PC-3 (cell line): Measurements from ENCODE around the gene CYB5D1. TPM values are rescaled to one million over a fixed set of nuclear protein-coding genes. Genes with fewer than 3 reads are reported as not detected.

Source experiments
- ATAC-seq: fragments of 200-7000 bp; cut with Tn5 transposase; 2 replicates; pipeline ENCODE4 v1.9.1; 2020; ENCODE audit warnings: mild to moderate bottlenecking, moderate library complexity
- BruUV-seq: library from RNA; stranded (reverse); fragments of 400-500 nt; replicated peaks from 2 replicates; lab custom pipeline; 2021; lab: Mats Ljungman, UMichigan
- CTCF ChIA-PET: fragments of 300-600 bp; sonication (Branson Sonifier 250); formaldehyde crosslinking; loops from one replicate; lab custom pipeline; 2022; ENCODE audit warnings: antibody characterized with exemption; lab: Charles Lee
- POLR2A ChIA-PET: fragments of 300-600 bp; sonication (Branson Sonifier 250); formaldehyde crosslinking; loops from one replicate; lab custom pipeline; 2022; ENCODE audit warnings: antibody characterized with exemption; ENCODE audit not compliant: unreplicated experiment; lab: Charles Lee
- DNase-seq: peaks from one replicate; pipeline ENCODE4 v3.0.0-alpha.2; 2015
- H2AFZ ChIP-seq: fragments of 300-600 bp; sonication (generic); 2 replicates; pipeline ENCODE4 v1.6.0; 2016; ENCODE audit warnings: antibody characterized with exemption, low read length
- H3F3A ChIP-seq: fragments of 300-600 bp; sonication (generic); one replicate; pipeline ENCODE4 v1.6.0; 2017; ENCODE audit warnings: antibody characterized with exemption, low read length, control low read depth, mild to moderate bottlenecking; ENCODE audit not compliant: unreplicated experiment
- H3K27ac ChIP-seq: fragments of 300-600 bp; sonication (generic); 2 replicates; pipeline ENCODE4 v1.5.1; 2016; ENCODE audit warnings: mild to moderate bottlenecking, low read length
- H3K27me3 ChIP-seq: fragments of 300-600 bp; sonication (generic); 2 replicates; pipeline ENCODE4 v1.6.1; 2016; ENCODE audit warnings: low read length, mixed read lengths
- H3K36me3 ChIP-seq: fragments of 300-600 bp; sonication (generic); 2 replicates; pipeline ENCODE4 v1.6.1; 2016; ENCODE audit warnings: low read depth, mixed run types, low read length, mixed read lengths
- H3K4me1 ChIP-seq: fragments of 300-600 bp; sonication (generic); 2 replicates; pipeline ENCODE4 v1.5.1; 2016; ENCODE audit warnings: low read length; ENCODE audit not compliant: insufficient read depth
- H3K4me2 ChIP-seq: fragments of 300-600 bp; sonication (generic); 2 replicates; pipeline ENCODE4 v1.6.0; 2016; ENCODE audit warnings: low read length
- H3K4me3 ChIP-seq: fragments of 300-600 bp; sonication (generic); 2 replicates; pipeline ENCODE4 v1.5.1; 2016; ENCODE audit warnings: mild to moderate bottlenecking, low read length, mixed read lengths
- H3K79me2 ChIP-seq: fragments of 300-600 bp; sonication (generic); 2 replicates; pipeline ENCODE4 v1.6.1; 2017; ENCODE audit warnings: low read length, mixed read lengths
- H3K9ac ChIP-seq: fragments of 300-600 bp; sonication (generic); 2 replicates; pipeline ENCODE4 v1.6.0; 2016; ENCODE audit warnings: mild to moderate bottlenecking, low read length
- H3K9me2 ChIP-seq: fragments of 300-600 bp; sonication (generic); replicated peaks from 2 replicates; pipeline ENCODE4 v1.6.1; 2016; ENCODE audit warnings: mixed run types, low read length, mixed read lengths
- H3K9me3 ChIP-seq: fragments of 300-600 bp; sonication (generic); 2 replicates; pipeline ENCODE4 v1.6.1; 2016; ENCODE audit warnings: low read length, mixed read lengths
- H4K20me1 ChIP-seq: fragments of 300-600 bp; sonication (generic); 2 replicates; pipeline ENCODE4 v1.6.1; 2016; ENCODE audit warnings: low read length, mixed read lengths
- EZH2 ChIP-seq: fragments of 300-600 bp; sonication (generic); IDR thresholded peaks from one replicate; pipeline ENCODE4 v1.6.1; 2017; ENCODE audit warnings: antibody characterized with exemption, mild to moderate bottlenecking, low read length; ENCODE audit not compliant: unreplicated experiment
- EZH2phosphoT487 ChIP-seq: fragments of 300-600 bp; sonication (generic); IDR thresholded peaks from 2 replicates; pipeline ENCODE4 v1.6.1; 2018; ENCODE audit warnings: mild to moderate bottlenecking, antibody characterized with exemption, low read length, borderline replicate concordance
- intact Hi-C: fragments of 100-400 bp; cut with micrococcal nuclease; formaldehyde crosslinking; loops from 2 replicates; pipeline ENCODE4 v1.9.0; 2023
- total RNA-seq: library from RNA; depleted of rRNA; stranded (reverse); fragments of >200 nt; gene quantifications from 2 replicates; pipeline ENCODE4 v1.2.3, GENCODE V29; 2014
- TF ChIP-seq, protein P1 (sequence below): fragments of 300-600 bp; sonication (generic); conservative IDR thresholded peaks from 2 replicates; pipeline ENCODE4 v1.5.1; 2017; ENCODE audit warnings: antibody characterized with exemption, low read depth, mild to moderate bottlenecking, low read length

CYB5D1 gene
- total RNA-seq, 1 experiment from 2014 or later, result 23.1 TPM

DNA sequence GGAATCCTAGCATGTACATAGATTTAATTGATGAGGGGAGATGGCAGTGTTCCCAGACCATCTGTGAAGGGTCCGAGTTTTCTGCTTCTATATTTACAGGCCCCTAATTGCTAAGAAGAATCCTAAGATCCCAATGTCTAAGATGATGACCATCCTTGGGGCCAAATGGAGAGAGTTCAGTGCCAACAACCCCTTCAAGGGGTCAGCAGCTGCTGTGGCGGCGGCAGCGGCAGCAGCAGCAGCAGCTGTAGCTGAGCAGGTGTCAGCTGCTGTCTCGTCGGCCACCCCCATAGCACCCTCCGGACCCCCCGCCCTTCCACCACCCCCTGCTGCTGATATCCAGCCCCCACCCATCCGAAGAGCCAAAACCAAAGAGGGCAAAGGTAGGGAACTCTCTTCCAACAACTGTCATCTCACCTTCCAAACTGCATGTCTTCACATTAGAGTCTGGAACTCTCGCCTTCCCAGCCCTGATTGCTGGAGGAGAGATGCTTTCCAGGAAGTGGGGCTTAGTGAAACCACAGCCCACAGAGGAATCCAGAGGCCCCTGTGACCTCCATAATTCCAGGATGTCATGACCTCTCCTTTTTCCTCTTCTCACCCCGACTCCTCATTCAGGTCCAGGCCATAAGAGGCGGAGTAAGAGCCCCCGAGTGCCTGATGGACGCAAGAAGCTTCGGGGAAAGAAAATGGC lies 35.5 kb downstream of the CYB5D1 start:
- BruUV-seq, result no TSS peak
- POLR2A ChIA-PET, result no interaction called here

DNA sequence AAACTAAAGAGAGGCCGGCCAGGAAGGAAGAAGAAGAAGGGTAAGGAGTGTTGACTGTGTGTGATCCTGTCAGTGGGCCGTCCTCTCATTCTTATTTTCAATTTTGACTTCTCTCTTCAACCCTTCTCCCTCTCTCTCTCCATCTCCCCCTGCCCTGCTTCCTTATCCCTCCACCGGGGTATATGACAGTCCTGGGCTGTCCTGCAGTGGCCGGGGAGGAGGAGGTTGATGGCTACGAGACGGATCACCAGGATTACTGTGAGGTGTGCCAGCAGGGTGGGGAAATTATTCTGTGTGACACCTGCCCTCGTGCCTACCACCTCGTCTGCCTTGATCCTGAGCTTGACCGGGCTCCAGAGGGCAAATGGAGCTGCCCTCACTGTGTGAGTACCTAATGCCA lies 36.4 kb downstream of the CYB5D1 start:
- POLR2A ChIA-PET, result no interaction called here

More for the DNA sequence above, 35.5 kb downstream of the CYB5D1 start:
- ATAC-seq (no peak), DNase-seq (no peak)
- no peaks in the 10 kb centered on the region for H3K27me3 ChIP-seq
- H3K4me3 ChIP-seq, result no peak overlapping the region
- no peak for TF ChIP-seq EZH2
- TF ChIP-seq EZH2phosphoT487, result no peak
- TF ChIP-seq, protein P1, sequence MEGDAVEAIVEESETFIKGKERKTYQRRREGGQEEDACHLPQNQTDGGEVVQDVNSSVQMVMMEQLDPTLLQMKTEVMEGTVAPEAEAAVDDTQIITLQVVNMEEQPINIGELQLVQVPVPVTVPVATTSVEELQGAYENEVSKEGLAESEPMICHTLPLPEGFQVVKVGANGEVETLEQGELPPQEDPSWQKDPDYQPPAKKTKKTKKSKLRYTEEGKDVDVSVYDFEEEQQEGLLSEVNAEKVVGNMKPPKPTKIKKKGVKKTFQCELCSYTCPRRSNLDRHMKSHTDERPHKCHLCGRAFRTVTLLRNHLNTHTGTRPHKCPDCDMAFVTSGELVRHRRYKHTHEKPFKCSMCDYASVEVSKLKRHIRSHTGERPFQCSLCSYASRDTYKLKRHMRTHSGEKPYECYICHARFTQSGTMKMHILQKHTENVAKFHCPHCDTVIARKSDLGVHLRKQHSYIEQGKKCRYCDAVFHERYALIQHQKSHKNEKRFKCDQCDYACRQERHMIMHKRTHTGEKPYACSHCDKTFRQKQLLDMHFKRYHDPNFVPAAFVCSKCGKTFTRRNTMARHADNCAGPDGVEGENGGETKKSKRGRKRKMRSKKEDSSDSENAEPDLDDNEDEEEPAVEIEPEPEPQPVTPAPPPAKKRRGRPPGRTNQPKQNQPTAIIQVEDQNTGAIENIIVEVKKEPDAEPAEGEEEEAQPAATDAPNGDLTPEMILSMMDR, result no peak
- H3K9ac ChIP-seq, result no peak overlapping the region
- H3K36me3 ChIP-seq, result peaks cover 25% of the 10 kb centered on the region
- intact Hi-C loops, result no loop called here
- H3K9me2 ChIP-seq, result no peaks in the 10 kb centered on the region
- no peak overlapping the region for H3K4me2 ChIP-seq
- H2AFZ ChIP-seq, result no peak overlapping the region
- peaks cover 14% of the 10 kb centered on the region for H3K4me1 ChIP-seq
- H3K79me2 ChIP-seq, result peaks cover 19% of the 10 kb centered on the region
- H3K27ac ChIP-seq, result no peak overlapping the region
- no peaks in the 10 kb centered on the region for H3K9me3 ChIP-seq
- CTCF ChIA-PET, result no interaction called here
- H3F3A ChIP-seq, result no peaks in the 10 kb centered on the region
- H4K20me1 ChIP-seq, result no peaks in the 10 kb centered on the region

More for the DNA sequence above, 36.4 kb downstream of the CYB5D1 start:
- peaks cover 5% of the 10 kb centered on the region for H3K4me1 ChIP-seq
- H3K9ac ChIP-seq, result no peak overlapping the region
- peaks cover 34% of the 10 kb centered on the region for H3K36me3 ChIP-seq
- DNase-seq, result no peak
- H3K9me2 ChIP-seq, result no peaks in the 10 kb centered on the region
- H3K4me3 ChIP-seq, result no peak overlapping the region
- intact Hi-C loops, result no loop called here
- CTCF ChIA-PET, result no interaction called here
- no peak overlapping the region for H3K4me2 ChIP-seq
- no peaks in the 10 kb centered on the region for H3K27me3 ChIP-seq
- H3F3A ChIP-seq, result no peaks in the 10 kb centered on the region
- H3K27ac ChIP-seq, result no peak overlapping the region
- TF ChIP-seq EZH2 (no peak), EZH2phosphoT487 (no peak)
- TF ChIP-seq, protein P1, result no peak
- H2AFZ ChIP-seq, result no peak overlapping the region
- H4K20me1 ChIP-seq, result no peaks in the 10 kb centered on the region
- no peaks in the 10 kb centered on the region for H3K9me3 ChIP-seq
- no peak for ATAC-seq
- BruUV-seq, result TSS peak; percentile 59
- H3K79me2 ChIP-seq, result peaks cover 10% of the 10 kb centered on the region
